HepG2 (cell line): ENCODE data around the gene TIMP4.

Experiments used
- ATF5 ChIP-seq: sonication (generic); formaldehyde crosslinking; IDR thresholded peaks from 2 replicates; pipeline ENCODE4 v1.4.0; 2020; ENCODE audit warnings: mild to moderate bottlenecking, low read depth, missing genetic modification reagents
- BCL3 ChIP-seq: sonication (generic); formaldehyde crosslinking; IDR thresholded peaks from 2 replicates; pipeline ENCODE4 v1.5.1; 2020; ENCODE audit warnings: mild to moderate bottlenecking, missing genetic modification reagents, moderate library complexity
- CTCF ChIP-seq: sonication (generic); formaldehyde crosslinking; IDR thresholded peaks from 2 replicates; pipeline ENCODE4 v1.5.0; 2020; ENCODE audit warnings: mild to moderate bottlenecking, missing genetic modification reagents, moderate library complexity
- EZH2 ChIP-seq: conservative IDR thresholded peaks from 2 replicates; pipeline ENCODE4 v1.6.1; 2012; ENCODE audit warnings: mild to moderate bottlenecking, low read depth, low read length, moderate library complexity
- FOSL2 ChIP-seq: sonication (generic); formaldehyde crosslinking; IDR thresholded peaks from 2 replicates; pipeline ENCODE4 v1.4.0; 2020; ENCODE audit warnings: missing genetic modification reagents
- FOXA1 ChIP-seq, 2 experiments: fragments of 450-650 bp in 1 of 2; sonication (generic) in 1 of 2; formaldehyde crosslinking in 1 of 2; IDR thresholded peaks; 2 replicates each; pipeline versions ENCODE4 v1.4.0 to v1.6.1; 2016 to 2020; ENCODE audit warnings: missing genetic modification reagents in 1 of 2
- MXD1 ChIP-seq: sonication (generic); formaldehyde crosslinking; IDR thresholded peaks from 2 replicates; pipeline ENCODE4 v1.4.0; 2020; ENCODE audit warnings: mild to moderate bottlenecking, missing genetic modification reagents
- RBAK ChIP-seq: sonication (generic); formaldehyde crosslinking; IDR thresholded peaks from 2 replicates; pipeline ENCODE4 v1.5.1; 2020; ENCODE audit warnings: mild to moderate bottlenecking, missing genetic modification reagents
- REST ChIP-seq, 2 experiments: IDR thresholded peaks; 2 replicates each; pipeline ENCODE4 v1.6.1; 2011 to 2012; ENCODE audit warnings: low read length in 2 of 2, borderline replicate concordance in 1 of 2, low read depth in 1 of 2, mild to moderate bottlenecking in 1 of 2, moderate library complexity in 1 of 2
- ZBTB10 ChIP-seq: sonication (generic); formaldehyde crosslinking; IDR thresholded peaks from 2 replicates; pipeline ENCODE4 v1.4.0; 2020; ENCODE audit warnings: missing genetic modification reagents, borderline replicate concordance
- ZBTB7A ChIP-seq: sonication (generic); formaldehyde crosslinking; IDR thresholded peaks from 2 replicates; pipeline ENCODE4 v1.8.0; 2022; ENCODE audit warnings: mild to moderate bottlenecking, missing genetic modification reagents
- ZFP36 ChIP-seq: fragments of 150-350 bp; IDR thresholded peaks from 2 replicates; pipeline ENCODE4 v1.6.1; 2018; ENCODE audit warnings: borderline replicate concordance, low read length, low read depth; ENCODE audit not compliant: partially characterized antibody
- ZNF10 ChIP-seq: sonication (generic); formaldehyde crosslinking; IDR thresholded peaks from 2 replicates; pipeline ENCODE4 v1.4.0; 2020; ENCODE audit warnings: mild to moderate bottlenecking, low read depth, missing genetic modification reagents, borderline replicate concordance
- ZNF574 ChIP-seq: sonication (generic); formaldehyde crosslinking; IDR thresholded peaks from 2 replicates; pipeline ENCODE4 v1.4.0; 2020; ENCODE audit warnings: missing genetic modification reagents

GRCh38 chr3:12141350-12141749 is 17.4 kb downstream of the TIMP4 start:
- TF ChIP-seq REST (IDR thresholded peaks at IDR 0.05; ENCODE audit: borderline replicate concordance in 1 of 2, low read depth in 1 of 2, low read length in 2 of 2) (no peak), RBAK (CRISPR knock-in tag) (no peak), FOXA1 (IDR thresholded peaks at IDR 0.05) (no peak), FOXA1 (CRISPR knock-in tag; IDR thresholded peaks at IDR 0.05) (no peak), ZBTB7A (CRISPR knock-in tag) (no peak), ATF5 (no peak), MXD1 (no peak), CTCF (CRISPR knock-in tag) (no peak), BCL3 (CRISPR knock-in tag) (no peak), EZH2 (no peak), FOSL2 (CRISPR knock-in tag) (no peak), ZBTB10 (CRISPR knock-in tag) (no peak), ZFP36 (no peak), ZNF574 (no peak), ZNF10 (no peak)
